ENCODE results near the gene GFRA4. TPM values are rescaled to one million over a fixed set of nuclear protein-coding genes. Genes with fewer than 3 reads are reported as not detected.

Gene GFRA4, protein sequence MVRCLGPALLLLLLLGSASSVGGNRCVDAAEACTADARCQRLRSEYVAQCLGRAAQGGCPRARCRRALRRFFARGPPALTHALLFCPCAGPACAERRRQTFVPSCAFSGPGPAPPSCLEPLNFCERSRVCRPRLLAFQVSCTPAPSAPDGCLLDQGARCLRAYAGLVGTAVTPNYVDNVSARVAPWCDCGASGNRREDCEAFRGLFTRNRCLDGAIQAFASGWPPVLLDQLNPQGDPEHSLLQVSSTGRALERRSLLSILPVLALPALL
- not detected in 2 replicates for polyA plus RNA-seq (2011; rRNA removed)
- not detected in 2 replicates for polyA plus RNA-seq (2012; cell fraction: cytosol; rRNA removed)
- not detected in 2 replicates for polyA plus RNA-seq (2012; cell fraction: nucleus; rRNA removed)
- polyA plus RNA-seq (2017; fragmentation: RNase III; extraction: RNeasy Plus Mini Kit Qiagen cat#74134 plus additional on column Dnase treatment): not detected in 3 replicates
- not detected in 2 replicates for polyA minus RNA-seq (2011; rRNA and poly(A)+ RNA removed)

DNA sequence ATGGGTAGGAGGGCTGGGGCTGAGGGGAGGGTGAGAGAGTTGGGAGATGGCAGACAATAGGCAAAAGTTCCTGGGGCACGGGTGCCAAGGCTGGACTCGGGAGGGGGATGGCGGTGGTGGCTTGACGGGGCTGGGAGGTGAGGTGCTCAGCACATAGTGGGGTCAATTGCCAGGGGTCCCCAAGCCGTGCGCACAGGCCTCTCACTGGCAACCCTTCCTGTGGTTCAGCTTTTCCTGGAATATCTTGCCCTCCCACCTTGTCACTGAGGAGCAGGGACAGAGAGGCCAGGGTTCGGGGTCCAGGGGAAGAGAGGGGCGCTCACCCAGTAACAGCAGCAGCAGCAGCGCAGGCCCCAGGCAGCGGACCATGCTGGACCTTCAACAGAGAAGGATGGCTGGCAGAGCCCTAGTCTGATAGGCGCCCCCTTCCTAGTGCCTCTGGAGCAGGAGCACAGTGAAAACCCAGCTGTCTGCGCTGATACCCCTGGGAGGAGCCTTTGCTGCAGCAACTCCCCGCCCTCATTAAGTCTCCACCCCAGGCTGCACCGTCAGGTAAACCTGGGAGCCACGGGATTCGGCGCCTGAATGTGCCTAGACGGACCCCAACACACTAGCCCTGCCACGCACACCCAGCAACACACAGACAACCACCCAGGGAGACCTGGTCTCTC, at the start of gene GFRA4:
Gene GFRA4, minus strand, starts transcription at position 369 of the 671 bp plus-strand sequence. Its CDS starts 0 bp downstream, at position 369.
- Histone ChIP-seq H3K4me1 (no peaks in the 10 kb centered on the region), H3K4me3 (no peak within 1 kb of the TSS), H3K27ac (no peak within 1 kb of the TSS), H3K9me3 (no peaks in the 10 kb centered on the region), H3K4me2 (no peak within 1 kb of the TSS)
- WGBS (ENCODE audit: missing lambda C conversion rate): 51% methylated on average over 19 of the region's 19 CpGs
- POLR2A ChIA-PET: no interaction called here
- ATAC-seq: peak in 1 of 2 experiments; percentile 10; a peak in 2 of 6 replicates
- no peak for FAIRE-seq
- CTCF ChIA-PET: interaction anchor here (0.7 to 61.5 kb wide), 7 partner anchors 13 to 123 kb away, joined by 3 to 2233 read pairs (median 4); partner anchors contain the start of genes ADISSP, CENPB, HSPA12B and SIGLEC1
- no peak for TF ChIP-seq POLR2AphosphoS2 (conservative IDR thresholded peaks at IDR 0.05; ENCODE audit: low read length)
- TF ChIP-seq BHLHE40 (IDR thresholded peaks at IDR 0.05; ENCODE audit: low read depth, low read length): no peak
- no peak for TF ChIP-seq ZC3H11A (IDR thresholded peaks at IDR 0.05)
- TF ChIP-seq, protein P1, sequence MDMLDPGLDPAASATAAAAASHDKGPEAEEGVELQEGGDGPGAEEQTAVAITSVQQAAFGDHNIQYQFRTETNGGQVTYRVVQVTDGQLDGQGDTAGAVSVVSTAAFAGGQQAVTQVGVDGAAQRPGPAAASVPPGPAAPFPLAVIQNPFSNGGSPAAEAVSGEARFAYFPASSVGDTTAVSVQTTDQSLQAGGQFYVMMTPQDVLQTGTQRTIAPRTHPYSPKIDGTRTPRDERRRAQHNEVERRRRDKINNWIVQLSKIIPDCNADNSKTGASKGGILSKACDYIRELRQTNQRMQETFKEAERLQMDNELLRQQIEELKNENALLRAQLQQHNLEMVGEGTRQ (IDR thresholded peaks at IDR 0.05): no peak
- TF ChIP-seq FOXS1 (CRISPR knock-in tag; IDR thresholded peaks at IDR 0.05): no peak
- TF ChIP-seq EP300 (IDR thresholded peaks at IDR 0.05): no peak
- TF ChIP-seq, protein P2, sequence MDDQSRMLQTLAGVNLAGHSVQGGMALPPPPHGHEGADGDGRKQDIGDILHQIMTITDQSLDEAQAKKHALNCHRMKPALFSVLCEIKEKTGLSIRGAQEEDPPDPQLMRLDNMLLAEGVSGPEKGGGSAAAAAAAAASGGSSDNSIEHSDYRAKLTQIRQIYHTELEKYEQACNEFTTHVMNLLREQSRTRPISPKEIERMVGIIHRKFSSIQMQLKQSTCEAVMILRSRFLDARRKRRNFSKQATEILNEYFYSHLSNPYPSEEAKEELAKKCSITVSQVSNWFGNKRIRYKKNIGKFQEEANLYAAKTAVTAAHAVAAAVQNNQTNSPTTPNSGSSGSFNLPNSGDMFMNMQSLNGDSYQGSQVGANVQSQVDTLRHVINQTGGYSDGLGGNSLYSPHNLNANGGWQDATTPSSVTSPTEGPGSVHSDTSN (IDR thresholded peaks at IDR 0.05): no peak
- TF ChIP-seq, protein P3, sequence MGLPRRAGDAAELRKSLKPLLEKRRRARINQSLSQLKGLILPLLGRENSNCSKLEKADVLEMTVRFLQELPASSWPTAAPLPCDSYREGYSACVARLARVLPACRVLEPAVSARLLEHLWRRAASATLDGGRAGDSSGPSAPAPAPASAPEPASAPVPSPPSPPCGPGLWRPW (IDR thresholded peaks at IDR 0.05): no peak
- TF ChIP-seq JUNB (IDR thresholded peaks at IDR 0.05): no peak
- no peak for TF ChIP-seq EHF (CRISPR knock-in tag; IDR thresholded peaks at IDR 0.05)
- TF ChIP-seq TP53 (CRISPR knock-in tag; IDR thresholded peaks at IDR 0.05): no peak
- TF ChIP-seq, protein P4, sequence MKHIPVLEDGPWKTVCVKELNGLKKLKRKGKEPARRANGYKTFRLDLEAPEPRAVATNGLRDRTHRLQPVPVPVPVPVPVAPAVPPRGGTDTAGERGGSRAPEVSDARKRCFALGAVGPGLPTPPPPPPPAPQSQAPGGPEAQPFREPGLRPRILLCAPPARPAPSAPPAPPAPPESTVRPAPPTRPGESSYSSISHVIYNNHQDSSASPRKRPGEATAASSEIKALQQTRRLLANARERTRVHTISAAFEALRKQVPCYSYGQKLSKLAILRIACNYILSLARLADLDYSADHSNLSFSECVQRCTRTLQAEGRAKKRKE (CRISPR knock-in tag; IDR thresholded peaks at IDR 0.05; ENCODE audit: low read depth): no peak
- TF ChIP-seq TFCP2L1 (CRISPR knock-in tag; IDR thresholded peaks at IDR 0.05): no peak
- no peak for DNase-seq (ENCODE audit: low read depth in 1 of 2, low spot score in 1 of 2)

DNA sequence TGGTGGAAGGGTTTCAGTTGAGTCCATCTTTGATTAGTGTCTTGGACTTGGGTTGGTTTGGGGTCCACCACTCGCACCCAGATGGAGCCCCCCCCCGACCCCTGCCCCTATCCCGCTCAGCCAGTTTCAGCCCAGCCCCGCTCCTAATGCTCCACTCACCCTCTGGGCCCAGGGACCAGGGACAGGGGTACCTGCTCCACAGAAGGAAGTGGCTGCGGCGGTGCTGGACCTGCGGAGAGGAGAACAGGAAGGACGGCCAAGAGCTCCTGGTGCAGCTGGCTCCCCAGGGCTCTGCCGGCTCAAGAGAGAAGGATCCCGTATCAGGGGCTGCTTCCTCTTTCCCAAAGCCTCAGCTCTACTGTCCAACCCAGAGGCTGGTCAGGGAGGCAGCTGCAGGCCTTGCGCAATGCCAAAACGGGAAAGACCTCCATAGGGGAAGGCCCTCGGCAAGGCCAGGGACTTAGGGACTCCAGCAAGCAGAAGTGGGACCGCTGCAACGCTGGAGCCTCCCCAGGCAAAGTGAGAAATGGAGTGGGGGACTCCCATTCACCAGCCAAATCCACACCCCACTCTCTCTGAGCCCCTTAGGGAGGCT, 49.2 kb upstream of the GFRA4 start, which contains the start of gene SIGLEC1:
Gene SIGLEC1, minus strand, starts transcription at position 322 of the 595 bp plus-strand sequence. CDS start 5,472 bp downstream, outside the sequence.
- DNase-seq (ENCODE audit: low read depth in 1 of 2, low spot score in 1 of 2): no peak
- POLR2A ChIA-PET: no interaction called here
- WGBS (ENCODE audit: missing lambda C conversion rate): 68% methylated on average over 15 of the region's 15 CpGs
- Histone ChIP-seq H3K4me1 (no peaks in the 10 kb centered on the region), H3K4me2 (no peak within 1 kb of the TSS), H3K9me3 (no peaks in the 10 kb centered on the region), H3K27ac (no peak within 1 kb of the TSS), H3K4me3 (no peak within 1 kb of the TSS)
- CTCF ChIA-PET: interaction anchor here (1.4 to 72.1 kb wide), 5 partner anchors 31 to 149 kb away, joined by 3 to 2233 read pairs (median 26); partner anchors contain the start of genes ADAM33, ADISSP and GFRA4
- no peak for ATAC-seq
- no peak for FAIRE-seq
- TF ChIP-seq CEBPB (IDR thresholded peaks at IDR 0.05): peak in 1 of 2 experiments; percentile 71; a peak in 2 of 4 replicates
- TF ChIP-seq NPAS2 (CRISPR knock-in tag; IDR thresholded peaks at IDR 0.05; ENCODE audit: borderline replicate concordance): no peak

DNA sequence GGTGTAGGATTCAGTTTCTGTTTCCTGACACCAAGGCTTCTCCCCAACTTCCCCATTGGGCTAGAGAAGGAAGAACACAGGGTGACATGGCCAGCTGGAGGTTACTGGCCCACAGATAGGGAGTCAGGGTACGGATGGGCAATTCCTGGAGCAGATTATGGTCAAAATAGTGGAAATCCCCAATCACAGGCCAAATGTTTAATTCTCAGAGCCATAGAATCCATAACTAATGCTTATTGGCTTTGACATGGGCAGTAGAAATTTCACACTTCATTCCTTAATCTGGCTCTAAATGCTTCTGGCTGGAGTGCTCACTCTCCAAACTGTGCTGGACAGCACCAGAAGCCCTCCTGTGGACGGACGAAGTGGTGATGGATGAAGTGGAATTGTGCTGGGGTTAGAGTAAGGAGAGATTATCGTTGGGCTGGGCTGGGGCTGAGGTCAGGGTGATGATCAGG, 48.3 kb upstream of the GFRA4 start:
- TF ChIP-seq, protein P2 (IDR thresholded peaks at IDR 0.05): no peak
- TF ChIP-seq, protein P5, sequence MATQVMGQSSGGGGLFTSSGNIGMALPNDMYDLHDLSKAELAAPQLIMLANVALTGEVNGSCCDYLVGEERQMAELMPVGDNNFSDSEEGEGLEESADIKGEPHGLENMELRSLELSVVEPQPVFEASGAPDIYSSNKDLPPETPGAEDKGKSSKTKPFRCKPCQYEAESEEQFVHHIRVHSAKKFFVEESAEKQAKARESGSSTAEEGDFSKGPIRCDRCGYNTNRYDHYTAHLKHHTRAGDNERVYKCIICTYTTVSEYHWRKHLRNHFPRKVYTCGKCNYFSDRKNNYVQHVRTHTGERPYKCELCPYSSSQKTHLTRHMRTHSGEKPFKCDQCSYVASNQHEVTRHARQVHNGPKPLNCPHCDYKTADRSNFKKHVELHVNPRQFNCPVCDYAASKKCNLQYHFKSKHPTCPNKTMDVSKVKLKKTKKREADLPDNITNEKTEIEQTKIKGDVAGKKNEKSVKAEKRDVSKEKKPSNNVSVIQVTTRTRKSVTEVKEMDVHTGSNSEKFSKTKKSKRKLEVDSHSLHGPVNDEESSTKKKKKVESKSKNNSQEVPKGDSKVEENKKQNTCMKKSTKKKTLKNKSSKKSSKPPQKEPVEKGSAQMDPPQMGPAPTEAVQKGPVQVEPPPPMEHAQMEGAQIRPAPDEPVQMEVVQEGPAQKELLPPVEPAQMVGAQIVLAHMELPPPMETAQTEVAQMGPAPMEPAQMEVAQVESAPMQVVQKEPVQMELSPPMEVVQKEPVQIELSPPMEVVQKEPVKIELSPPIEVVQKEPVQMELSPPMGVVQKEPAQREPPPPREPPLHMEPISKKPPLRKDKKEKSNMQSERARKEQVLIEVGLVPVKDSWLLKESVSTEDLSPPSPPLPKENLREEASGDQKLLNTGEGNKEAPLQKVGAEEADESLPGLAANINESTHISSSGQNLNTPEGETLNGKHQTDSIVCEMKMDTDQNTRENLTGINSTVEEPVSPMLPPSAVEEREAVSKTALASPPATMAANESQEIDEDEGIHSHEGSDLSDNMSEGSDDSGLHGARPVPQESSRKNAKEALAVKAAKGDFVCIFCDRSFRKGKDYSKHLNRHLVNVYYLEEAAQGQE (IDR thresholded peaks at IDR 0.05): peak; percentile 37; the same call in 1 of the 2 replicates
- FAIRE-seq: no peak
- no peak overlapping the region for H3K27ac ChIP-seq
- POLR2A ChIA-PET: interaction anchor here (1.5 kb wide), 1 partner anchor 35 kb away, joined by 4 read pairs; no protein-coding TSS in a partner anchor
- DNase-seq (ENCODE audit: low read depth in 1 of 2, low spot score in 1 of 2): no peak
- ATAC-seq: no peak
- no peak overlapping the region for H3K4me3 ChIP-seq
- no peaks in the 10 kb centered on the region for H3K4me1 ChIP-seq
- CTCF ChIA-PET: interaction anchor here (0.5 to 72.1 kb wide), 30 partner anchors 8 to 1844 kb away, joined by 3 to 2233 read pairs (median 10); partner anchors contain the start of genes ADAM33, ADISSP, AP5S1 and GFRA4
- H3K9me3 ChIP-seq: no peaks in the 10 kb centered on the region
- H3K4me2 ChIP-seq: no peak overlapping the region
- 62% methylated on average over 4 of the region's 4 CpGs for WGBS (ENCODE audit: missing lambda C conversion rate)
